ENCODE results near the gene CHURC1.

Gene CHURC1

DNA sequence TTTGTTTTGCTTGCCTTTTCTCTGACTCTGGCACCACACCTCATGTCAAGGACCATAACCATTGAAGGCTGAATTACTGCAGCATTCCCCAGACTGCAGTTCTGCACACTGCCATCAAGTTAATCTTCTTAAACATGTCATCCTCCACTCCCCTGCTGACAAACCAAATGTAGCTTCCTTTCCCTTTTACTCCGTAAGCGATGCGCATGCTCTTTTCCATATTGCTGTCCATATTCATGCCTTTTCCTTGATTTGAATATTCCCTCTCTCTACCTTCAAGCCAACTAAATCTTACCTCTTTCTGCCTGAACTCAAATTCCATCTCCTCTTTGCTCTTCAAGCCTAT, 14.7 kb downstream of the CHURC1 start:
- Histone ChIP-seq H3K27ac (ENCODE audit: low read length) (no peak overlapping the region), H3K36me3 (ENCODE audit: control insufficient read depth, low read depth, low read length) (peaks cover 68% of the 10 kb centered on the region), H3K27me3 (ENCODE audit: control insufficient read depth, insufficient read depth, low read length) (no peaks in the 10 kb centered on the region), H3K9ac (ENCODE audit: low read length) (no peak overlapping the region), H3K4me1 (ENCODE audit: control insufficient read depth, low read depth, low read length) (no peaks in the 10 kb centered on the region), H3K4me3 (ENCODE audit: low read length) (no peak overlapping the region), H3K9me3 (ENCODE audit: control insufficient read depth, low read depth, low read length) (no peaks in the 10 kb centered on the region)

DNA sequence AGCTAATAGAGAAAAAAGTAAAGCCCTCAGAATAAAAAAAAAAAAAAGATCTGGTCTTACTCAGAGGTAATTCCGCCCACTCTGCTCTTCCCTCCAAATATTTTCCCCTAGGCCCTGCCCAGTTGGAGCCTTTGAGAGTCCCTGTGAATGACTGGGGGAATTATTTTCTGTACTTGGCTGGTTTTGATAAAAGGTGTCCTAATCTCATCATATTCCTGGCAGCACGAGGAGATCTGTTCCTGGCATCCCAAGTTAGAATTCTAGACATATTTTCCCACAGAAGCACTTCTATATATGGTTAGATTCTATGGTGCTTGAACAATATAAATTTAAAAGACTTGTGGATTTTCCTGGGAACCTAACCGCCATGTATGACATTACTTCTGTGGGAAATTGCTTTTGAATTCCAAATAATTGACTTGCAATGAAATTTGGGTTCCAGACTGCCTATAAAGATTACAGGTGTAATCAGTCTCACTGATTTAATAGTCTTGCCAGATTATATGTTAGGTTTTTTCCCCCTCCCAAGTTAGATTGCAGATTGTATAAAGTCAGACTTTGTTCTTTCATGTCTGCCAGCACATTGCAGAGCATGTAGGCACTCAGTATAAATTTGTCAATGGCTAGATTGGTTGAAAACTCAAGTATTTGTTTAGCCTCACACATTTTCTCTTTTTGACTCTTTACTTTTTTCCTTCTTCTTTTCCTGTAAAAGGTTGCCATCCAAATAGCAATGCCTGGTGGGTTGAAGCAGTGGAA, 16.0 kb downstream of the CHURC1 start:
- H3K27ac ChIP-seq (ENCODE audit: low read length): no peak overlapping the region
- H3K9me3 ChIP-seq (ENCODE audit: control insufficient read depth, low read depth, low read length): no peaks in the 10 kb centered on the region
- no peak overlapping the region for H3K4me3 ChIP-seq (ENCODE audit: low read length)
- H3K36me3 ChIP-seq (ENCODE audit: control insufficient read depth, low read depth, low read length): peaks cover 55% of the 10 kb centered on the region
- no peaks in the 10 kb centered on the region for H3K4me1 ChIP-seq (ENCODE audit: control insufficient read depth, low read depth, low read length)
- H3K27me3 ChIP-seq (ENCODE audit: control insufficient read depth, insufficient read depth, low read length): no peaks in the 10 kb centered on the region
- no peak overlapping the region for H3K9ac ChIP-seq (ENCODE audit: low read length)

DNA sequence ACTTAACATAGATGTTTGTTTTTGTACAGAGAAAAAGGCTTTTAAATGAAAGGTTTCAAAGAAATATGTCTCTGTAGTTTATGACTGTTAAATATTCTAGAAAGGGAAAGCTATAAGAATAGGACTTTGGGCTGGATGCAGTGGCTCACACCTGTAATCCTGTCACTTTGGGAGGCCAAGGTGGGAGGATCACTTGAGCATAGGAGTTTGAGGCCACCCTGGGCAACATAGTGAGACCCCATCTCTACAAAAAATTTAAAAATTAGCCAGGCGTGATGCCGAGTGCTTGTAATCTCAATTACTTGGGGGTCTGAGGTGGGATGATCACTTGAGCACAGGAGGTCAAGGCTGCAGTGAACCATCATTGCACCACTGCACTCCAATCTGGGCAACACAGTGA, 16.9 kb downstream of the CHURC1 start:
- no peak overlapping the region for H3K27ac ChIP-seq (ENCODE audit: low read length)
- H3K4me1 ChIP-seq (ENCODE audit: control insufficient read depth, low read depth, low read length): no peaks in the 10 kb centered on the region
- H3K27me3 ChIP-seq (ENCODE audit: control insufficient read depth, insufficient read depth, low read length): no peaks in the 10 kb centered on the region
- no peak overlapping the region for H3K9ac ChIP-seq (ENCODE audit: low read length)
- no peak overlapping the region for H3K4me3 ChIP-seq (ENCODE audit: low read length)
- peaks cover 47% of the 10 kb centered on the region for H3K36me3 ChIP-seq (ENCODE audit: control insufficient read depth, low read depth, low read length)
- no peaks in the 10 kb centered on the region for H3K9me3 ChIP-seq (ENCODE audit: control insufficient read depth, low read depth, low read length)

DNA sequence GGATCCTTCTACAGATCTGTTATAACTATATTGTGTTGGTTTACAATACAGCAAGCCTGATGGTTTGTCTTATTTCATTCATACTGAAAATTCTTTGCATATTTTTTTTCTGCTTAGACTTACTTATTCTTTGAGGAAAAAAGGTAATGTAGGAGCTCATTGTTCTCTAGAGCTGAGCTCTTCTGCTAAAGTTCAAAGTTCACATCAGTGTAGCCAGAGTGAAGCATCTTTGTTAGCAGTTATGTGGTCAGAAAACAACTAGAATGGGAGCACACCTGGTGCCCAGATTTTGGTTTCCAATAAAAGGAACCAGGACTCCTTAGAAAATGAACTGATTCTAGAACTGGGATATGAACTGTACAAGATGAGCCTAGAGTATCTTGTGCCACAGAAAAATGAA, 18.0 kb downstream of the CHURC1 start:
- H3K27me3 ChIP-seq (ENCODE audit: control insufficient read depth, insufficient read depth, low read length): no peaks in the 10 kb centered on the region
- no peaks in the 10 kb centered on the region for H3K9me3 ChIP-seq (ENCODE audit: control insufficient read depth, low read depth, low read length)
- H3K36me3 ChIP-seq (ENCODE audit: control insufficient read depth, low read depth, low read length): peaks cover 36% of the 10 kb centered on the region
- no peaks in the 10 kb centered on the region for H3K4me1 ChIP-seq (ENCODE audit: control insufficient read depth, low read depth, low read length)
- no peak overlapping the region for H3K27ac ChIP-seq (ENCODE audit: low read length)
- H3K9ac ChIP-seq (ENCODE audit: low read length): no peak overlapping the region
- no peak overlapping the region for H3K4me3 ChIP-seq (ENCODE audit: low read length)

DNA sequence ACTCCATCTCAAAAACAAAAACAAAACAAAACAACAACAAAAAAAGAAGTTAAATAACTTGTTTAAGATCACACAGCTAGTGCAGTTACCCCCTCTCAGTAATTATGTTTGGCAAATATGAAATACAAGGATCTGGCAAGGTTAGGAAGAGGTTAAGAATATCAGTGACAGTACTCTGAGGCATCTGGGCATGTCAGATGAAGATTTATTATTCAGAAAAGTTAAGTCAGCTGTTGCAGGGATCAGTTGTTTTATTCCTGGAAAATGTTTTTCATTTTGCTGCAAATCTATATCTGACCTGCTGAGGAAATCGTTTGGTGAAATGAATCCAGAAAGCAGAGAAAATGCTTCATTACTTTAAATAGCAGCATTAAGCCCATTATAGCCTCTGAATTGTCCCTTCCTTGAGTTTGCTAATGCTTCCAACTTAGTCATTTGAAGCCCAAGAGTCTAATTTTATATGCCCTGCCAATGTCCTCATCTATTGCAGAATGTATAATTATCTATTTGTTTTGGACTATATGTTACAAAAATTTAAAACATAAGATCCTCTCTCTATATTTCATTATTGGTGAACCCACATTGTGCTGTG, 20.2 kb downstream of the CHURC1 start:
- Histone ChIP-seq H3K9ac (ENCODE audit: low read length) (no peak overlapping the region), H3K27me3 (ENCODE audit: control insufficient read depth, insufficient read depth, low read length) (no peaks in the 10 kb centered on the region), H3K36me3 (ENCODE audit: control insufficient read depth, low read depth, low read length) (peaks cover 34% of the 10 kb centered on the region), H3K27ac (ENCODE audit: low read length) (no peak overlapping the region), H3K4me3 (ENCODE audit: low read length) (no peak overlapping the region), H3K9me3 (ENCODE audit: control insufficient read depth, low read depth, low read length) (no peaks in the 10 kb centered on the region), H3K4me1 (ENCODE audit: control insufficient read depth, low read depth, low read length) (no peaks in the 10 kb centered on the region)

DNA sequence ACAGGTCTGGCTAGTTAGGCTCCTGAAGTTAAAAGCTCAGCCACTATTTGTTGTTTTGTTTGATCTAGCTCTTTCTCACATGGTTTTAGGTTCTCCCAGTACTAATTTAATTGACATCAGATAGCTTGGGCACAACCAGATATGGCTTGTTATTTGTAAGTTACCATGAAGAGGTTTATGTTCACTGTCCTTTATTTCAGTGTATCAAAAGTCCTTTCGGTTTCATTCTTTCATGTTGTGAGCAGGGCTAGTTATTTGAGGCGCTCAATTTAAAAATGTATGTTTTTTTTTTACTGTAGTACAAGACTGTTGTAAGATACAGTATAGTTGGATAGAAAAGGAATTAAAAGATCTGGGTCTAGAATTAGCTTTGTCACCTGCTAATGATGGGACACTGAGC, 21.3 kb downstream of the CHURC1 start:
- Histone ChIP-seq H3K36me3 (ENCODE audit: control insufficient read depth, low read depth, low read length) (peaks cover 31% of the 10 kb centered on the region), H3K9me3 (ENCODE audit: control insufficient read depth, low read depth, low read length) (no peaks in the 10 kb centered on the region), H3K27ac (ENCODE audit: low read length) (no peak overlapping the region), H3K9ac (ENCODE audit: low read length) (no peak overlapping the region), H3K4me1 (ENCODE audit: control insufficient read depth, low read depth, low read length) (no peaks in the 10 kb centered on the region), H3K27me3 (ENCODE audit: control insufficient read depth, insufficient read depth, low read length) (no peaks in the 10 kb centered on the region), H3K4me3 (ENCODE audit: low read length) (no peak overlapping the region)

DNA sequence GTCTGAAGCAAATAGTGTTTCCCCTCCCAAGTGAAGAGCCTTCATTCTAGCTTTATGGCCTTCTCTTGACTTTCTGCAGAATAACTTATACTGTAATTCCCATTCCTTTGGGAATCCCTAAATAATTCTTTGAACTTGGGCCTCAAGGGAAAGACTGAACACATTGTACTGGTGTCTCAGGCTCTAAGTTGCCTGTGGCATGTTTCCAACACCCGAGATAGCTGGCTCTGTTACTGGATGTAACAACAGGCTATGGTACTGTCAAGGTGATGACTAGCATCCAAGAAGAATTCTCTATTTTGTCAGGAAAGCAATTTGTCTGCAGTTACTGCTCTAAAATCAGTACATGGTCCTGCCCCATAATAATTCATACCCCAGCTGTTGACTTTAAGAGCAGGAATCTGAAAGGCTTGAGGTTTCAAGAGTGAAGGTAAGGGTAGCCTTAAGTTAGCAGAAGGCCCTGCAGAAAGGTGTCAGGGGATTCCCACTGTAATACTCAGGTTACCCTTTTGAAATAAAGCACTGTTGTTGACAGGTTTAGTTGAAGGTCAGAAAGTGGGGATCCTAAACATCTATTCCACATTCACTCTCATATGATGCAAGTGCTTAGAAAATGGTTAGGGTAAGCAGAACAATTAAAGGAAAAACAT, 23.0 kb downstream of the CHURC1 start:
- Histone ChIP-seq H3K9me3 (ENCODE audit: control insufficient read depth, low read depth, low read length) (no peaks in the 10 kb centered on the region), H3K27ac (ENCODE audit: low read length) (no peak overlapping the region), H3K36me3 (ENCODE audit: control insufficient read depth, low read depth, low read length) (peaks cover 16% of the 10 kb centered on the region), H3K27me3 (ENCODE audit: control insufficient read depth, insufficient read depth, low read length) (no peaks in the 10 kb centered on the region), H3K9ac (ENCODE audit: low read length) (no peak overlapping the region), H3K4me1 (ENCODE audit: control insufficient read depth, low read depth, low read length) (no peaks in the 10 kb centered on the region), H3K4me3 (ENCODE audit: low read length) (no peak overlapping the region)

DNA sequence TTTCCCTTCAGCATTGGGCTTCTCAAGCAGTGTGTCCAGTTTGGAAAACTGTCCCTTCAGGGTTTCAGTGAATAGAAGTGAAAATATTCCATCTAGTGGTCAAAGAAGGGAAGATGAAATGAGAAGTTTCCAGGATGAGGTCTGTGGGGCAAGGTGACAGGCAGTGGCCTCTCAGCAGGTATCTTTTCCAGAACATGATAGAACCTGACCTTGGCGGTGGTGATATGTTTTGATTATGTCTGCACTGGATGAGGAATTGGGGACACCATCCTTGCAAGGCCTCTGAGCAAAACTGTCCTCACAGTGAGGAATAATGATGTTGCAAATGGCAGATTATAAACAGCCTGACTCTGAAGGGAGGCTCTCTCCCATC, 23.6 kb downstream of the CHURC1 start:
- Histone ChIP-seq H3K36me3 (ENCODE audit: control insufficient read depth, low read depth, low read length) (peaks cover 12% of the 10 kb centered on the region), H3K9ac (ENCODE audit: low read length) (no peak overlapping the region), H3K4me3 (ENCODE audit: low read length) (no peak overlapping the region), H3K27me3 (ENCODE audit: control insufficient read depth, insufficient read depth, low read length) (no peaks in the 10 kb centered on the region), H3K9me3 (ENCODE audit: control insufficient read depth, low read depth, low read length) (no peaks in the 10 kb centered on the region), H3K4me1 (ENCODE audit: control insufficient read depth, low read depth, low read length) (no peaks in the 10 kb centered on the region), H3K27ac (ENCODE audit: low read length) (no peak overlapping the region)

DNA sequence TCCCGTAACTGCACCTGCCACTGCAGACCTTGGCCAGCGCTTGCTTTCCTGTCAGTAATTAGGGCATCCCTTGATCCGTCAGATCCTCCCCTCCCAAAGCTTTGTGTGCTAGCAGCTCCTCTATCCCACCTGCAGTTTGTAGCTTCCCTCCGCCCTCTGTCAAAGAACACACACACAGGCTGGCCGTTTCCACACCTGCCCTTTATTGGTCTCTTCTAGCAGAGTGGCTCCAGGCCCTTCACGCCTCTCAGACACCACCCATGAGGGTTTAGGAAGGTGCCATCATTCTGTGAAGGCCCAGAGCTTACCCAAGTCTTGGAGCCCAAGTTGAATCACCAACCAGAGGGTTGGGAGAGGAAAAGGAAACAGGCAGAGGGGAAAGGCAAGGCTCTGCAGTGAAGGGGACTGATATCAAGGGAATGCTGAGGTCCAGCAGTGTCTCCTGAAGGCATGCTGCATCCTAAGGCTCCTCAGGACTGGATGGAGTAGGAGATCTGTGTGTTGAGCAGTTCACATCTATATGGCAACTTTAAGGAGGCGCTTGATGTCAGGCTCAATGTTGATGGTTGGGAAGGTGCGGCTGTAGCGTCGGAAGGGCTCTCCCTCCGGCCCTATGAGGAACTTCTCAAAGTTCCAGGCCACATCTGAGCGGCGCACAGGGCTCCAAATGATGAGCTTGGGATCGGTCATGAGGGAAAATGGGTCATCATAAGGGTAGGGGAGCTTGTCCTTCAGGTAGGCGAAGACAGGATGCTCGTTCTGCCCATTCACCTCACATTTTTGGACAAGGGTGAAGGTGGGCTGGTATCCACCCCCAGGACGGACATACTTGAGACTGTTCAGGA, 24.9 kb downstream of the CHURC1 start:
- H3K36me3 ChIP-seq (ENCODE audit: control insufficient read depth, low read depth, low read length): no peaks in the 10 kb centered on the region

DNA sequence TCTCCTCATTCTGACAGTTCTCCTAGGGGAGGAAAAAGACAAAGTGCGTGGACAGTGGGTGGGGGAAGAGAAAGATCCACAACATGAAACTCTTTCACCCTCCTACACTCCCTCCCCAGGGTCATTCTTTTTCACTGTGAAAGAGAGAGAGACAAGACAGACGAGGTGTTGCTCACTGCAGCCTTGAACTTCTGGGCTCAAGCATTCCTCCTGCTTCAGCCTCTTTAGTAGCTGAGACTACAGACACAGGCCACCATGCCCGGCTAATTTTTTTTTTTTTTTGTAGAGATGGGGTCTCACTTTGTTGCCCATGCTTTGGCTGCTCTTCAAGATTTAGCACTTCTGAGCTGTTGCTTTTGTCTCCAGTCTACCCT, 25.5 kb downstream of the CHURC1 start:
- Histone ChIP-seq H3K27me3 (ENCODE audit: control insufficient read depth, insufficient read depth, low read length) (no peaks in the 10 kb centered on the region), H3K4me3 (ENCODE audit: low read length) (no peak overlapping the region), H3K4me1 (ENCODE audit: control insufficient read depth, low read depth, low read length) (peaks cover 5% of the 10 kb centered on the region), H3K27ac (ENCODE audit: low read length) (no peak overlapping the region), H3K9ac (ENCODE audit: low read length) (no peak overlapping the region), H3K36me3 (ENCODE audit: control insufficient read depth, low read depth, low read length) (no peaks in the 10 kb centered on the region), H3K9me3 (ENCODE audit: control insufficient read depth, low read depth, low read length) (no peaks in the 10 kb centered on the region)

More for the DNA sequence above, 24.9 kb downstream of the CHURC1 start:
- H3K4me1 ChIP-seq (ENCODE audit: control insufficient read depth, low read depth, low read length): peaks cover 5% of the 10 kb centered on the region
- H3K9ac ChIP-seq (ENCODE audit: low read length): no peak overlapping the region
- no peaks in the 10 kb centered on the region for H3K9me3 ChIP-seq (ENCODE audit: control insufficient read depth, low read depth, low read length)
- no peak overlapping the region for H3K4me3 ChIP-seq (ENCODE audit: low read length)
- no peaks in the 10 kb centered on the region for H3K27me3 ChIP-seq (ENCODE audit: control insufficient read depth, insufficient read depth, low read length)
- no peak overlapping the region for H3K27ac ChIP-seq (ENCODE audit: low read length)

DNA sequence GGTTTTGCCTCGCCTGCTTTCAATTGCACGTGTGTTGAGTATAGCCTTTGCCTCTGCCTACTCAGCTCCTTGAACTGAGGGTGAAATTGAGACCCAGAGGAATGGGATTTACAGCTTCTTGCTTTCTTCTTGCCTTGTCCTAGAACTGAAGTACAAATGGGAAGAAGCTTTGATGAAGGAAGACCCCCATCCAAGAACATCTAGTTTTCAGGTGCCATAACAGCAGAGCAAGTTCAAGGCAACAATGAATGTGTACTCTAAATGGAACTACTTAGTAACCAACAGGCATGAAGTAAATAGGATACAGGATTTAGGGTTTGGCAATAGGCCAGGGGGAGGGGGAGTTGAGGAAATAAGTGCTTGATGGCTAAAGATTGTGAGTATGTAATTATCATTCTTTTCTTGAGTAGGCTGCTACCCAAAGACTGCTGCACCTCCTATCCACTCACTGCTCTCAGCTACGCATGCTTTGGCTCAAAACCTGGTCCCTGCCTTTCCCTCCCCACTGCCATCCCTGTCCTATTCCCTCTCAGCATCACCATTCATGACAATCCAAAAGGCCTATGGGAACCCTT, 26.2 kb downstream of the CHURC1 start:
- no peak overlapping the region for H3K4me3 ChIP-seq (ENCODE audit: low read length)
- no peaks in the 10 kb centered on the region for H3K9me3 ChIP-seq (ENCODE audit: control insufficient read depth, low read depth, low read length)
- H3K36me3 ChIP-seq (ENCODE audit: control insufficient read depth, low read depth, low read length): no peaks in the 10 kb centered on the region
- H3K27ac ChIP-seq (ENCODE audit: low read length): no peak overlapping the region
- H3K4me1 ChIP-seq (ENCODE audit: control insufficient read depth, low read depth, low read length): peaks cover 5% of the 10 kb centered on the region
- H3K9ac ChIP-seq (ENCODE audit: low read length): no peak overlapping the region
- no peaks in the 10 kb centered on the region for H3K27me3 ChIP-seq (ENCODE audit: control insufficient read depth, insufficient read depth, low read length)
